Neutrophil (primary cell): ENCODE data around the gene TMEM169.

Experiments used
- H3K27ac ChIP-seq: fragments of 200-600 bp; sonication (generic); 2 replicates; pipeline ENCODE4 v1.5.1; 2016; ENCODE audit warnings: mild to moderate bottlenecking, moderate library complexity
- H3K27me3 ChIP-seq: fragments of 200-600 bp; sonication (generic); 2 replicates; pipeline ENCODE4 v1.6.0; 2016; ENCODE audit warnings: mild to moderate bottlenecking
- H3K36me3 ChIP-seq: fragments of 200-600 bp; sonication (generic); 2 replicates; pipeline ENCODE4 v1.5.1; 2017
- H3K4me1 ChIP-seq, 2 experiments: fragments of 200-600 bp in 1 of 2; sonication (generic) in 1 of 2; 1 replicate in 1 of 2; 2 replicates in 1 of 2; pipeline versions ENCODE4 v1.5.1 to v1.6.1; 2013 to 2016; ENCODE audit warnings: low read depth in 1 of 2, low read length in 1 of 2, mild to moderate bottlenecking in 1 of 2, moderate library complexity in 1 of 2; ENCODE audit not compliant: control insufficient read depth in 1 of 2, insufficient read depth in 1 of 2
- H3K4me3 ChIP-seq, 2 experiments: fragments of 200-600 bp in 1 of 2; sonication (generic) in 1 of 2; 1 replicate in 1 of 2; 2 replicates in 1 of 2; pipeline ENCODE4 v1.5.1; 2013 to 2016; ENCODE audit warnings: low read depth in 1 of 2, low read length in 1 of 2, mild to moderate bottlenecking in 1 of 2, moderate library complexity in 1 of 2
- H3K9me3 ChIP-seq: fragments of 200-600 bp; sonication (generic); 2 replicates; pipeline ENCODE4 v1.5.1; 2016
- TF ChIP-seq, protein P1 (sequence below): fragments of 200-600 bp; sonication (generic); IDR thresholded peaks from 2 replicates; pipeline ENCODE4 v1.5.1; 2016; ENCODE audit warnings: antibody characterized with exemption

TMEM169 gene

GRCh38 chr2:216064014-216064630 is 17.6 kb upstream of the TMEM169 start:
- Histone ChIP-seq H3K4me3 (no peak overlapping the region), H3K27ac (no peak overlapping the region), H3K36me3 (peaks cover 63% of the 10 kb centered on the region), H3K9me3 (no peaks in the 10 kb centered on the region), H3K4me1 (no peaks in the 10 kb centered on the region), H3K27me3 (no peaks in the 10 kb centered on the region)
- TF ChIP-seq, protein P1, sequence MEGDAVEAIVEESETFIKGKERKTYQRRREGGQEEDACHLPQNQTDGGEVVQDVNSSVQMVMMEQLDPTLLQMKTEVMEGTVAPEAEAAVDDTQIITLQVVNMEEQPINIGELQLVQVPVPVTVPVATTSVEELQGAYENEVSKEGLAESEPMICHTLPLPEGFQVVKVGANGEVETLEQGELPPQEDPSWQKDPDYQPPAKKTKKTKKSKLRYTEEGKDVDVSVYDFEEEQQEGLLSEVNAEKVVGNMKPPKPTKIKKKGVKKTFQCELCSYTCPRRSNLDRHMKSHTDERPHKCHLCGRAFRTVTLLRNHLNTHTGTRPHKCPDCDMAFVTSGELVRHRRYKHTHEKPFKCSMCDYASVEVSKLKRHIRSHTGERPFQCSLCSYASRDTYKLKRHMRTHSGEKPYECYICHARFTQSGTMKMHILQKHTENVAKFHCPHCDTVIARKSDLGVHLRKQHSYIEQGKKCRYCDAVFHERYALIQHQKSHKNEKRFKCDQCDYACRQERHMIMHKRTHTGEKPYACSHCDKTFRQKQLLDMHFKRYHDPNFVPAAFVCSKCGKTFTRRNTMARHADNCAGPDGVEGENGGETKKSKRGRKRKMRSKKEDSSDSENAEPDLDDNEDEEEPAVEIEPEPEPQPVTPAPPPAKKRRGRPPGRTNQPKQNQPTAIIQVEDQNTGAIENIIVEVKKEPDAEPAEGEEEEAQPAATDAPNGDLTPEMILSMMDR = no peak

GRCh38 chr2:216064665-216065064 is 17.1 kb upstream of the TMEM169 start:
- TF ChIP-seq, protein P1 = no peak
- no peak overlapping the region for H3K27ac ChIP-seq
- no peaks in the 10 kb centered on the region for H3K9me3 ChIP-seq
- H3K4me1 ChIP-seq = no peaks in the 10 kb centered on the region
- H3K27me3 ChIP-seq = no peaks in the 10 kb centered on the region
- H3K36me3 ChIP-seq = peaks cover 58% of the 10 kb centered on the region
- H3K4me3 ChIP-seq = no peak overlapping the region

- TF ChIP-seq, protein P1 = no peak
- no peaks in the 10 kb centered on the region for H3K4me1 ChIP-seq
- H3K4me3 ChIP-seq = no peak overlapping the region
- H3K27ac ChIP-seq = no peak overlapping the region
- H3K9me3 ChIP-seq = no peaks in the 10 kb centered on the region
- H3K27me3 ChIP-seq = no peaks in the 10 kb centered on the region
- H3K36me3 ChIP-seq = peaks cover 51% of the 10 kb centered on the region
These were observed 15.5 kb upstream of the TMEM169 start for GRCh38 chr2:216066230-216066629.

GRCh38 chr2:216069028-216069427 is 12.7 kb upstream of the TMEM169 start:
- Histone ChIP-seq H3K9me3 (no peaks in the 10 kb centered on the region), H3K27me3 (no peaks in the 10 kb centered on the region), H3K27ac (no peak overlapping the region), H3K4me1 (peaks cover 5 to 7% of the 10 kb centered on the region in 2 experiments), H3K36me3 (peaks cover 37% of the 10 kb centered on the region), H3K4me3 (no peak overlapping the region)
- TF ChIP-seq, protein P1 = no peak

DNA sequence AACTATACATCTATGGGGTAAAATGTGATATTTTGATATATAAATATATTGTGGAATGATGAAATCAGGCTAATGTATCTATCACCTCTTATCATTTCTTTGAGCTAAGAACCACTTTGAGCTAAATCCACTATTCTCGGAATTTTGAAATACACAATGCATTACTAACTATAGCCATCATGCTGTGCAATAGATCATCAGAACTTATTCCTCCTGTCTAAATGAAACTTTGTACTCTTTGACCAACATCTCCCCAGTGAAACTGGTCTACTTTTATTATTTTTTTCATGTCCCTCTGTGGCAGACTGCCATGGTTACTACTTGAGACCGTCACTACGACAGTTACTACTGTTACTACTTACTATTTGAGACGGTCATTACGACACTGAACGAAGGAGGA is 11.5 kb upstream of the TMEM169 start:
- no peak overlapping the region for H3K4me3 ChIP-seq
- no peaks in the 10 kb centered on the region for H3K27me3 ChIP-seq
- H3K27ac ChIP-seq = no peak overlapping the region
- H3K36me3 ChIP-seq = peaks cover 25% of the 10 kb centered on the region
- TF ChIP-seq, protein P1 = no peak
- H3K4me1 ChIP-seq = peaks cover 12 to 15% of the 10 kb centered on the region in 2 experiments
- no peaks in the 10 kb centered on the region for H3K9me3 ChIP-seq
